Measurements from ENCODE around the gene DUSP28. TPM values are rescaled to one million over a fixed set of nuclear protein-coding genes. Genes with fewer than 3 reads are reported as not detected.

DUSP28 gene
- total and polyA plus RNA-seq, 2 of the 13 experiments (the other 11 are each of a cell fraction or from before 2014, with no cell fraction given) = 5.2 to 8.6 TPM

DNA sequence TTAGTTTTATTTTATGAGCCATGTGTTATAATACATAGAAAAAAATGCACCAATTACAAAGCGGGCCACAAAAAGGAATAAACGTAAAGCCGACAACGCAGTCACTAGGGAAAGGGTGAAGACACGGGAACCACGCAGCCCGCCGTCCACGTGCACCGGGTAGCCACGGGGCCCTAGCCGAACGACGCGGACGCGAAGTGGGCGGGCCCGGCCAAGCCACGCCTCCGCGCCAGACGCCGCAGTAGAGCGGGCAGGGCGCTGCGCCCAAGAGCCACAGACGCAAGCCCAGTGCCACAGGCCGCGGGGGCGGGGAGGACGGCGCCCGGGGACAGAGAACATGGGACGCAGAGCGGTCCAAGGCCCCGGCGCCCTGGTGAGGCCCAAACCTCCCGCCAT is at the start of gene DUSP28 (continued):
- TF ChIP-seq, protein P1, sequence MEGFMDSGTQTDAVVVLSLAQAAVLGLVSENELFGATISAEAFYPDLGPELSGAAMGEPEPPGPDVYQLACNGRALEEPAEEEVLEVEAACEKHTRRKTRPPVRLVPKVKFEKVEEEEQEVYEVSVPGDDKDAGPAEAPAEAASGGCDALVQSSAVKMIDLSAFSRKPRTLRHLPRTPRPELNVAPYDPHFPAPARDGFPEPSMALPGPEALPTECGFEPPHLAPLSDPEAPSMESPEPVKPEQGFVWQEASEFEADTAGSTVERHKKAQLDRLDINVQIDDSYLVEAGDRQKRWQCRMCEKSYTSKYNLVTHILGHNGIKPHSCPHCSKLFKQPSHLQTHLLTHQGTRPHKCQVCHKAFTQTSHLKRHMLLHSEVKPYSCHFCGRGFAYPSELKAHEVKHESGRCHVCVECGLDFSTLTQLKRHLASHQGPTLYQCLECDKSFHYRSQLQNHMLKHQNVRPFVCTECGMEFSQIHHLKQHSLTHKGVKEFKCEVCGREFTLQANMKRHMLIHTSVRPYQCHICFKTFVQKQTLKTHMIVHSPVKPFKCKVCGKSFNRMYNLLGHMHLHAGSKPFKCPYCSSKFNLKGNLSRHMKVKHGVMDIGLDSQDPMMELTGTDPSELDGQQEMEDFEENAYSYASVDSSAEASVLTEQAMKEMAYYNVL (CRISPR knock-in tag; IDR thresholded peaks at IDR 0.05; ENCODE audit: borderline replicate concordance) = peak; percentile 53; the same call in 1 of the 2 replicates
- TF ChIP-seq, protein P2, sequence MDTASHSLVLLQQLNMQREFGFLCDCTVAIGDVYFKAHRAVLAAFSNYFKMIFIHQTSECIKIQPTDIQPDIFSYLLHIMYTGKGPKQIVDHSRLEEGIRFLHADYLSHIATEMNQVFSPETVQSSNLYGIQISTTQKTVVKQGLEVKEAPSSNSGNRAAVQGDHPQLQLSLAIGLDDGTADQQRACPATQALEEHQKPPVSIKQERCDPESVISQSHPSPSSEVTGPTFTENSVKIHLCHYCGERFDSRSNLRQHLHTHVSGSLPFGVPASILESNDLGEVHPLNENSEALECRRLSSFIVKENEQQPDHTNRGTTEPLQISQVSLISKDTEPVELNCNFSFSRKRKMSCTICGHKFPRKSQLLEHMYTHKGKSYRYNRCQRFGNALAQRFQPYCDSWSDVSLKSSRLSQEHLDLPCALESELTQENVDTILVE (CRISPR knock-in tag; IDR thresholded peaks at IDR 0.05) = no peak
- TF ChIP-seq GTF3A (CRISPR knock-in tag; conservative IDR thresholded peaks at IDR 0.05) = no peak
- 0 out of 2 replicates have a peak, but pooled peaks have one; percentile 38 for TF ChIP-seq ZMYM2 (CRISPR knock-in tag; IDR thresholded peaks at IDR 0.05)
- TF ChIP-seq ZMYM3 (CRISPR knock-in tag; IDR thresholded peaks at IDR 0.05) = no peak
- TF ChIP-seq, protein P3, sequence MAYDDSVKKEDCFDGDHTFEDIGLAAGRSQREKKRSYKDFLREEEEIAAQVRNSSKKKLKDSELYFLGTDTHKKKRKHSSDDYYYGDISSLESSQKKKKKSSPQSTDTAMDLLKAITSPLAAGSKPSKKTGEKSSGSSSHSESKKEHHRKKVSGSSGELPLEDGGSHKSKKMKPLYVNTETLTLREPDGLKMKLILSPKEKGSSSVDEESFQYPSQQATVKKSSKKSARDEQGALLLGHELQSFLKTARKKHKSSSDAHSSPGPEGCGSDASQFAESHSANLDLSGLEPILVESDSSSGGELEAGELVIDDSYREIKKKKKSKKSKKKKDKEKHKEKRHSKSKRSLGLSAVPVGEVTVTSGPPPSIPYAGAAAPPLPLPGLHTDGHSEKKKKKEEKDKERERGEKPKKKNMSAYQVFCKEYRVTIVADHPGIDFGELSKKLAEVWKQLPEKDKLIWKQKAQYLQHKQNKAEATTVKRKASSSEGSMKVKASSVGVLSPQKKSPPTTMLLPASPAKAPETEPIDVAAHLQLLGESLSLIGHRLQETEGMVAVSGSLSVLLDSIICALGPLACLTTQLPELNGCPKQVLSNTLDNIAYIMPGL (CRISPR knock-in tag; IDR thresholded peaks at IDR 0.05; ENCODE audit: borderline replicate concordance in 1 of 2, low read depth in 1 of 2) = peak; percentile 70 to 73; a peak in 3 of 4 replicates
- TF ChIP-seq, protein P4, sequence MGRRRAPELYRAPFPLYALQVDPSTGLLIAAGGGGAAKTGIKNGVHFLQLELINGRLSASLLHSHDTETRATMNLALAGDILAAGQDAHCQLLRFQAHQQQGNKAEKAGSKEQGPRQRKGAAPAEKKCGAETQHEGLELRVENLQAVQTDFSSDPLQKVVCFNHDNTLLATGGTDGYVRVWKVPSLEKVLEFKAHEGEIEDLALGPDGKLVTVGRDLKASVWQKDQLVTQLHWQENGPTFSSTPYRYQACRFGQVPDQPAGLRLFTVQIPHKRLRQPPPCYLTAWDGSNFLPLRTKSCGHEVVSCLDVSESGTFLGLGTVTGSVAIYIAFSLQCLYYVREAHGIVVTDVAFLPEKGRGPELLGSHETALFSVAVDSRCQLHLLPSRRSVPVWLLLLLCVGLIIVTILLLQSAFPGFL (CRISPR knock-in tag; IDR thresholded peaks at IDR 0.05) = 0 out of 2 replicates have a peak, but pooled peaks have one; percentile 52
- TF ChIP-seq ZNF724P (CRISPR knock-in tag; IDR thresholded peaks at IDR 0.05; ENCODE audit: borderline replicate concordance) = peak; percentile 85; the same call in 1 of the 2 replicates
- TF ChIP-seq SAP130 (CRISPR knock-in tag; IDR thresholded peaks at IDR 0.05; ENCODE audit: low read depth) = peak; percentile 99
- TF ChIP-seq HNF4A (CRISPR knock-in tag; IDR thresholded peaks at IDR 0.05) = no peak; the same call in 1 of the 2 replicates
- no peak for TF ChIP-seq ZNF337 (CRISPR knock-in tag; IDR thresholded peaks at IDR 0.05; ENCODE audit: borderline replicate concordance, low read depth)
- peak; percentile 62; the same call in 1 of the 2 replicates for TF ChIP-seq STAT5B (CRISPR knock-in tag; IDR thresholded peaks at IDR 0.05)
- no peak for TF ChIP-seq THYN1 (CRISPR knock-in tag; IDR thresholded peaks at IDR 0.05; ENCODE audit: borderline replicate concordance, low read depth)
- no peak; the same call in 1 of the 2 replicates for TF ChIP-seq FOSL1 (CRISPR knock-in tag; IDR thresholded peaks at IDR 0.05; ENCODE audit: borderline replicate concordance)
- peak; percentile 40; the same call in 1 of the 2 replicates for TF ChIP-seq KLF11 (CRISPR knock-in tag; IDR thresholded peaks at IDR 0.05)
- no peak for TF ChIP-seq HNRNPK (IDR thresholded peaks at IDR 0.05; ENCODE audit: low read depth, low read length, poor library complexity, severe bottlenecking)
- TF ChIP-seq DNMT3B (CRISPR knock-in tag; conservative IDR thresholded peaks at IDR 0.05) = peak; percentile 49; the same call in 1 of the 2 replicates
- no peak; the same call in 1 of the 2 replicates for TF ChIP-seq ZNF879 (CRISPR knock-in tag; IDR thresholded peaks at IDR 0.05)
- peak; percentile 41; the same call in 1 of the 2 replicates for TF ChIP-seq ONECUT2 (CRISPR knock-in tag; IDR thresholded peaks at IDR 0.05)
- TF ChIP-seq TCF7 (IDR thresholded peaks at IDR 0.05; ENCODE audit: low read depth) = no peak
- TF ChIP-seq, protein P5, sequence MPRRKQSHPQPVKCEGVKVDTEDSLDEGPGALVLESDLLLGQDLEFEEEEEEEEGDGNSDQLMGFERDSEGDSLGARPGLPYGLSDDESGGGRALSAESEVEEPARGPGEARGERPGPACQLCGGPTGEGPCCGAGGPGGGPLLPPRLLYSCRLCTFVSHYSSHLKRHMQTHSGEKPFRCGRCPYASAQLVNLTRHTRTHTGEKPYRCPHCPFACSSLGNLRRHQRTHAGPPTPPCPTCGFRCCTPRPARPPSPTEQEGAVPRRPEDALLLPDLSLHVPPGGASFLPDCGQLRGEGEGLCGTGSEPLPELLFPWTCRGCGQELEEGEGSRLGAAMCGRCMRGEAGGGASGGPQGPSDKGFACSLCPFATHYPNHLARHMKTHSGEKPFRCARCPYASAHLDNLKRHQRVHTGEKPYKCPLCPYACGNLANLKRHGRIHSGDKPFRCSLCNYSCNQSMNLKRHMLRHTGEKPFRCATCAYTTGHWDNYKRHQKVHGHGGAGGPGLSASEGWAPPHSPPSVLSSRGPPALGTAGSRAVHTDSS (CRISPR knock-in tag; conservative IDR thresholded peaks at IDR 0.05) = 0 out of 2 replicates have a peak, but pooled peaks have one; percentile 47
- peak; percentile 33; the same call in 1 of the 2 replicates for TF ChIP-seq ZNF780A (CRISPR knock-in tag; IDR thresholded peaks at IDR 0.05)
